ENCODE data around the gene SLC9A3.

The SLC9A3 gene

DNA sequence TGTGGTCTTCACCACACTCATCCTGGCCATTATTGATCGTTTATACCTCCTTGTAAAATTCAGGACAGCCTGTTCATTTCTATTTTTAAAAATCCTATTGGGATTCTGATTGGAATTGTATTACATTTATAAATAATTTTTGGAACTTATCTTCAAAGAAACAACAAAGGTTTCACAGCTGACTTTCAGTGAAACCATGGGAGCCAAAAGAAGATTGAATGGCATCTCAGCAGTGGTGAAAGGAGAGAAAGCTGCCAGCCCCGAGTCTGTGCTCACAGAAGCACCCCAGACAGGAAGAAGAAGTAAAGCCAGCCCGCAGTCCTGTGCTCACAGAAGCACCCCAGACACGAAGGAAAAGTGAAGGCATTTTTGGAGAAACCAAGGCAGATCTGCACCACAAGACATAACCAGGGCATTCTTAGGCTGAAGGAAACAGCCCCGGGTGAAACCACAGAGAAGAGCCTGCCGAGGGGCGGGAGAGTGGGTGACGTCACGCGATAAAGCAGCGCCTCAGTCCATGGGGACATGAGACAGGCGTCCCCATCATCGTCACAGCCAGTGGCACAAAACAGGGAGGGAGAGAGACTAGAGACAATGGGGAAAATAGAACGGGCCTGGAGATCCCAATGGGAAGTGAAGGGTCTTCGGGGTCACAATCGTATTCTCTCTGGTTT, 42.5 kb upstream of the SLC9A3 start:
- no peak for ATAC-seq (ENCODE audit: insufficient read depth, low read depth)
- Histone ChIP-seq H3K4me1 (ENCODE audit: insufficient read depth, low read length) (no peaks in the 10 kb centered on the region), H2AFZ (ENCODE audit: low read depth, low read length) (no peak overlapping the region), H3K9me3 (ENCODE audit: insufficient read depth, low read length, severe bottlenecking) (no peaks in the 10 kb centered on the region), H3K4me3 (ENCODE audit: low read depth in 1 of 2, low read length in 2 of 2) (no peak overlapping the region), H4K20me1 (ENCODE audit: insufficient read depth, low read length) (0 out of 2 replicates have a peak, but pooled peaks cover 2% of the 10 kb centered on the region), H3K9ac (ENCODE audit: low read depth, low read length) (no peak overlapping the region), H3K27ac (ENCODE audit: low read length) (no peak overlapping the region), H3K79me2 (ENCODE audit: insufficient read depth, low read length) (no peaks in the 10 kb centered on the region), H3K4me2 (ENCODE audit: insufficient read depth, low read length) (no peak overlapping the region), H3K36me3 (ENCODE audit: insufficient read depth, low read length) (no peaks in the 10 kb centered on the region), H3K27me3 (ENCODE audit: insufficient read depth, low read length, poor library complexity) (no peaks in the 10 kb centered on the region)
- TF ChIP-seq, protein P1, sequence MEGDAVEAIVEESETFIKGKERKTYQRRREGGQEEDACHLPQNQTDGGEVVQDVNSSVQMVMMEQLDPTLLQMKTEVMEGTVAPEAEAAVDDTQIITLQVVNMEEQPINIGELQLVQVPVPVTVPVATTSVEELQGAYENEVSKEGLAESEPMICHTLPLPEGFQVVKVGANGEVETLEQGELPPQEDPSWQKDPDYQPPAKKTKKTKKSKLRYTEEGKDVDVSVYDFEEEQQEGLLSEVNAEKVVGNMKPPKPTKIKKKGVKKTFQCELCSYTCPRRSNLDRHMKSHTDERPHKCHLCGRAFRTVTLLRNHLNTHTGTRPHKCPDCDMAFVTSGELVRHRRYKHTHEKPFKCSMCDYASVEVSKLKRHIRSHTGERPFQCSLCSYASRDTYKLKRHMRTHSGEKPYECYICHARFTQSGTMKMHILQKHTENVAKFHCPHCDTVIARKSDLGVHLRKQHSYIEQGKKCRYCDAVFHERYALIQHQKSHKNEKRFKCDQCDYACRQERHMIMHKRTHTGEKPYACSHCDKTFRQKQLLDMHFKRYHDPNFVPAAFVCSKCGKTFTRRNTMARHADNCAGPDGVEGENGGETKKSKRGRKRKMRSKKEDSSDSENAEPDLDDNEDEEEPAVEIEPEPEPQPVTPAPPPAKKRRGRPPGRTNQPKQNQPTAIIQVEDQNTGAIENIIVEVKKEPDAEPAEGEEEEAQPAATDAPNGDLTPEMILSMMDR (IDR thresholded peaks at IDR 0.05; ENCODE audit: borderline replicate concordance, extremely low read depth, low read length, poor library complexity, severe bottlenecking) = no peak
- TF ChIP-seq EZH2 (IDR thresholded peaks at IDR 0.05; ENCODE audit: borderline replicate concordance, low read depth, low read length, severe bottlenecking) = no peak
- DNase-seq = no peak

DNA sequence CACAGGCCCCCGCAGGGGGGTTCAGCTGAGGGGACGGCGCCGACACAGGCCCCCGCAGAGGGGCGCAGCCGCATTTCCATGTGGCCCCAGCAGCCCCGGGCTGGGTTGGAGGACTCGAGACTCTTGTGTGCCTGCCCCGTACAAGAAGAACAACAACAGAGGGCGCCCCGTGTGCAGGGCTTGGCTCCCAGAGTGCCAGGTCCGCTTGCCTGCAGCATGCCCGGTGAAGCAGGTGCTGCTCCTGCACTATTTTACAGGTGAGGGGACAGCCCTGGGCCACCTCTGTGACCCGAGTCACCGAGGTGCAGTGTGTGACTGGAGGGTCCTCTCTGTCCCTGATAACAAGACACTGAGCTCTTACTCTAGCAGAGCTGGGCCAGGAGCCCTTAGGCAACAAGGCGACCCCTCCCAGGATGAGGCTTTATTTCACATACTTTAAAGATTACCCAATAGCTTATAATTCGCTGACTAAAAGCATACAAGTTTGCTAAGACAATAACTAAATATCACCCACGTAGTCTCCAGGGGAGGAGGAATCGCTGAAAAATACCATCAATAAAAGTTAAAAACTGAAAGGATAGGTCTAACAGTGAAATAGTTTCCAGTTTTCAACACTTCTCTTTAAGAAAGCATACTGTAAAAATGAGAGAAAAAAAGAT, 41.7 kb upstream of the SLC9A3 start:
- Histone ChIP-seq H3K4me3 (ENCODE audit: low read depth in 1 of 2, low read length in 2 of 2) (no peak overlapping the region), H3K4me2 (ENCODE audit: insufficient read depth, low read length) (no peak overlapping the region), H3K4me1 (ENCODE audit: insufficient read depth, low read length) (no peaks in the 10 kb centered on the region), H3K9me3 (ENCODE audit: insufficient read depth, low read length, severe bottlenecking) (no peaks in the 10 kb centered on the region), H2AFZ (ENCODE audit: low read depth, low read length) (no peak overlapping the region), H3K27me3 (ENCODE audit: insufficient read depth, low read length, poor library complexity) (no peaks in the 10 kb centered on the region), H3K9ac (ENCODE audit: low read depth, low read length) (no peak overlapping the region), H3K27ac (ENCODE audit: low read length) (no peak overlapping the region), H4K20me1 (ENCODE audit: insufficient read depth, low read length) (no peaks in the 10 kb centered on the region), H3K36me3 (ENCODE audit: insufficient read depth, low read length) (no peaks in the 10 kb centered on the region), H3K79me2 (ENCODE audit: insufficient read depth, low read length) (no peaks in the 10 kb centered on the region)
- ATAC-seq (ENCODE audit: insufficient read depth, low read depth) (no peak), DNase-seq (no peak)
- TF ChIP-seq, protein P1 (IDR thresholded peaks at IDR 0.05; ENCODE audit: borderline replicate concordance, extremely low read depth, low read length, poor library complexity, severe bottlenecking) = no peak
- no peak for TF ChIP-seq EZH2 (IDR thresholded peaks at IDR 0.05; ENCODE audit: borderline replicate concordance, low read depth, low read length, severe bottlenecking)

DNA sequence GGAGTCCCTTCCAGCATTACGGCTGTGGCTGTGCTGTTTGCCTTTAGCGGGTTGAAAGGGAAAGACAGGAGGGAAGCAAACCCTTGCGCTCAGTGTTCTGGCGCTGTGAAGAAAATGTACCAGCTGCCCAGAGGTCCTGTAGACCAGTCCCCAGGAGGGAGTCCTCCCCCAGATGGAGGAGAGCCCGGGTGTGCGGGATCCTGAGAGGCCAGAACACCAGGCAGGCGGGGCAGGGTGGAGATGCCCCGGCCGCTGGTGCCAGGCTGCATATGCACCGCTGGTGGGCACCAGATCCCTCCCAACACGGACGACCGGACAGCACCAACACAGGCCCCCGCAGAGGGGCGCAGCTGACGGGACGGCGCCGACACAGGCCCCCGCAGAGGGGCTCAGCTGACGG, 37.2 kb upstream of the SLC9A3 start:
- Histone ChIP-seq H3K4me3 (ENCODE audit: low read depth in 1 of 2, low read length in 2 of 2) (no peak overlapping the region), H3K36me3 (ENCODE audit: insufficient read depth, low read length) (no peaks in the 10 kb centered on the region), H3K4me1 (ENCODE audit: insufficient read depth, low read length) (no peaks in the 10 kb centered on the region), H4K20me1 (ENCODE audit: insufficient read depth, low read length) (no peaks in the 10 kb centered on the region), H3K79me2 (ENCODE audit: insufficient read depth, low read length) (no peaks in the 10 kb centered on the region), H3K9me3 (ENCODE audit: insufficient read depth, low read length, severe bottlenecking) (no peaks in the 10 kb centered on the region), H3K9ac (ENCODE audit: low read depth, low read length) (no peak overlapping the region), H3K27me3 (ENCODE audit: insufficient read depth, low read length, poor library complexity) (no peaks in the 10 kb centered on the region), H2AFZ (ENCODE audit: low read depth, low read length) (no peak overlapping the region), H3K27ac (ENCODE audit: low read length) (no peak overlapping the region), H3K4me2 (ENCODE audit: insufficient read depth, low read length) (no peak overlapping the region)
- DNase-seq (no peak), ATAC-seq (ENCODE audit: insufficient read depth, low read depth) (no peak)
- TF ChIP-seq, protein P1 (IDR thresholded peaks at IDR 0.05; ENCODE audit: borderline replicate concordance, extremely low read depth, low read length, poor library complexity, severe bottlenecking) = no peak
- no peak for TF ChIP-seq EZH2 (IDR thresholded peaks at IDR 0.05; ENCODE audit: borderline replicate concordance, low read depth, low read length, severe bottlenecking)

All from DND-41 (cell line).